Adrenal gland (tissue), 12 donors: ENCODE results near the gene AK3. TPM values are rescaled to one million over a fixed set of nuclear protein-coding genes. Genes with fewer than 3 reads are reported as not detected.
"Not testable (repeated sequence)": the region's sequence is repeated elsewhere in the genome, so short reads cannot be mapped to it uniquely, and the experiment has no call there.

Source experiments
- DNase-seq, 7 donors: peaks; one replicate each; pipeline ENCODE4 v3.0.0-alpha.2; 2019 to 2020
- H3K27ac ChIP-seq, 5 donors: fragments of 200-600 bp; sonication (generic) in 4 of 5; 1 replicate in 3 of 5; 2 replicates in 2 of 5; pipeline versions ENCODE4 v1.5.1 to v1.8.0; 2016 to 2020; ENCODE audit warnings: mild to moderate bottlenecking in 1 of 5
- H3K27me3 ChIP-seq: fragments of 200-600 bp; 2 replicates; pipeline ENCODE4 v1.8.0; 2021
- H3K36me3 ChIP-seq, 2 donors: fragments of 200-600 bp; replicated peaks in 1 of 2; 1 replicate in 1 of 2; 2 replicates in 1 of 2; pipeline versions ENCODE4 v1.5.1 to v1.8.0; 2018 to 2022
- H3K4me1 ChIP-seq, 2 donors: fragments of 200-600 bp; replicated peaks in 1 of 2; 1 replicate in 1 of 2; 2 replicates in 1 of 2; pipeline versions ENCODE4 v1.5.1 to v1.8.0; 2018 to 2021
- H3K4me3 ChIP-seq, 4 donors: fragments of 200-600 bp; sonication (generic) in 3 of 4; one replicate each; pipeline ENCODE4 v1.5.1; 2016 to 2018
- H3K9me3 ChIP-seq, 3 donors: fragments of 200-600 bp; sonication (generic) in 1 of 3; replicated peaks in 1 of 3; 1 replicate in 2 of 3; 2 replicates in 1 of 3; pipeline versions ENCODE4 v1.5.1 to v1.8.0; 2016 to 2021
- POLR2A ChIP-seq, 2 donors: fragments of 450-650 bp; IDR thresholded peaks; one replicate each; pipeline ENCODE4 v1.6.1; 2017; ENCODE audit warnings: antibody characterized with exemption in 2 of 2, mild to moderate bottlenecking in 2 of 2, moderate library complexity in 1 of 2
- WGBS, 4 donors: extraction: QIAGEN DNeasy Blood & Tissue Kit in 2 of 4; methylation state at CpG; one replicate each; pipeline versions ENCODE4 v1.1.5 to v1.1.7; 2013 to 2017; 5-methylcytosine and 5-hydroxymethylcytosine counted together
- intact Hi-C, 2 donors: fragments of 100-400 bp; cut with DNase I; formaldehyde crosslinking; loops; one replicate each; pipeline versions ENCODE4 v1.14.1 to v1.15.0; 2022 to 2023
- polyA plus RNA-seq, 3 donors: library from polyadenylated mRNA; stranded (reverse); fragments of 200-250 nt in 2 of 3; fragments of 350-450 nt in 1 of 3; fragmentation: Illumina TruSeq in 1 of 3; extraction: RNeasy Lipid Tissue Mini Kit (QIAGEN cat#74804) in 1 of 3; gene quantifications; one replicate each; pipeline ENCODE4 v1.2.3, GENCODE V29; 2013 to 2014
- total RNA-seq, 9 donors: library from RNA; depleted of rRNA in 4 of 9; stranded (reverse); fragments of >200 nt in 4 of 9; fragments of 120-200 nt in 1 of 9; fragmentation: NEBNext Ultra II Directional in 1 of 9; extraction: Animal tissue kit (Norgen Biotek cat#: 25700) in 1 of 9; gene quantifications; one replicate each; pipeline versions ENCODE4 v1.1.0 to v1.2.4, GENCODE V29; 2013 to 2023
- TF ChIP-seq, protein P1 (sequence below), 6 experiments: fragments of 450-650 bp in 4 of 6; fragments of 200-600 bp in 2 of 6; sonication (generic) in 1 of 6; IDR thresholded peaks; 1 replicate in 5 of 6; 2 replicates in 1 of 6; pipeline versions ENCODE4 v1.5.1 to v1.8.0; 2016 to 2021; ENCODE audit warnings: antibody characterized with exemption in 6 of 6, mild to moderate bottlenecking in 2 of 6, moderate library complexity in 1 of 6
- donor health status: healthy with polysubstance abuse.
- donor health status: Bipolar disorder and iron deficiency.
- donor health status: DM: yes; HTN: yes; CAD: no.
- donor health status: DM: no; HTN: no; CAD: no.
- donor health status: DM: no; HTN: no; CAD: no.
- donor health status: DM: yes; HTN: yes; CAD: no.

AK3 gene
- total and polyA plus RNA-seq, 12 donors, result 31.6 to 237 (median 113) TPM

DNA sequence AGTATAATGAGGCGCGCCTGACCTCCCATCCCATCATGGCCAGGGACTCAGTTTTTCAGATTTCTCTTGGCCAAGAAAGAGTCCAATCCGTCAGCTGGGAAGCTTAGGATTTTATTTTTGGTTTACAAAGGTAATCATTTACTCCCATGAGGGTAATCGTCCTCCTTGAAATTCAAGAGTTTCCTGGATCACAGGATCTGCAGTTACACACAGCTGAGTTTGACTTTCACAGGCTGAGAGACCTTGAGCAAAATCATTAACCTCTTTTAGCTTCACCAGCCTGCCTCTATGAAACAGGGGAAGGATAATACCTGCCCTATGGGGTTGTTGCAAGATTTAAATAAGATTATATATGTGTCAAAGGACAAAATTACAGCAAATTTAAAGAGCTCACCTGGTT lies 15.4 kb upstream of the AK3 start:
- DNase-seq, result no peak
- Histone ChIP-seq H3K4me1 (peaks cover 0 to 6% of the 10 kb centered on the region in 2 donors), H3K27me3 (no peaks in the 10 kb centered on the region), H3K9me3 (no peaks in the 10 kb centered on the region), H3K27ac (no peak overlapping the region), H3K4me3 (no peak overlapping the region), H3K36me3 (no peaks in the 10 kb centered on the region)
- TF ChIP-seq POLR2A (IDR thresholded peaks at IDR 0.05), result no peak
- TF ChIP-seq, protein P1, sequence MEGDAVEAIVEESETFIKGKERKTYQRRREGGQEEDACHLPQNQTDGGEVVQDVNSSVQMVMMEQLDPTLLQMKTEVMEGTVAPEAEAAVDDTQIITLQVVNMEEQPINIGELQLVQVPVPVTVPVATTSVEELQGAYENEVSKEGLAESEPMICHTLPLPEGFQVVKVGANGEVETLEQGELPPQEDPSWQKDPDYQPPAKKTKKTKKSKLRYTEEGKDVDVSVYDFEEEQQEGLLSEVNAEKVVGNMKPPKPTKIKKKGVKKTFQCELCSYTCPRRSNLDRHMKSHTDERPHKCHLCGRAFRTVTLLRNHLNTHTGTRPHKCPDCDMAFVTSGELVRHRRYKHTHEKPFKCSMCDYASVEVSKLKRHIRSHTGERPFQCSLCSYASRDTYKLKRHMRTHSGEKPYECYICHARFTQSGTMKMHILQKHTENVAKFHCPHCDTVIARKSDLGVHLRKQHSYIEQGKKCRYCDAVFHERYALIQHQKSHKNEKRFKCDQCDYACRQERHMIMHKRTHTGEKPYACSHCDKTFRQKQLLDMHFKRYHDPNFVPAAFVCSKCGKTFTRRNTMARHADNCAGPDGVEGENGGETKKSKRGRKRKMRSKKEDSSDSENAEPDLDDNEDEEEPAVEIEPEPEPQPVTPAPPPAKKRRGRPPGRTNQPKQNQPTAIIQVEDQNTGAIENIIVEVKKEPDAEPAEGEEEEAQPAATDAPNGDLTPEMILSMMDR (IDR thresholded peaks at IDR 0.05), result no peak
- intact Hi-C loops, result no loop called here
- WGBS, 4 donors, result 68 to 80% (median 77%) methylated on average over 4 of the region's 4 CpGs

DNA sequence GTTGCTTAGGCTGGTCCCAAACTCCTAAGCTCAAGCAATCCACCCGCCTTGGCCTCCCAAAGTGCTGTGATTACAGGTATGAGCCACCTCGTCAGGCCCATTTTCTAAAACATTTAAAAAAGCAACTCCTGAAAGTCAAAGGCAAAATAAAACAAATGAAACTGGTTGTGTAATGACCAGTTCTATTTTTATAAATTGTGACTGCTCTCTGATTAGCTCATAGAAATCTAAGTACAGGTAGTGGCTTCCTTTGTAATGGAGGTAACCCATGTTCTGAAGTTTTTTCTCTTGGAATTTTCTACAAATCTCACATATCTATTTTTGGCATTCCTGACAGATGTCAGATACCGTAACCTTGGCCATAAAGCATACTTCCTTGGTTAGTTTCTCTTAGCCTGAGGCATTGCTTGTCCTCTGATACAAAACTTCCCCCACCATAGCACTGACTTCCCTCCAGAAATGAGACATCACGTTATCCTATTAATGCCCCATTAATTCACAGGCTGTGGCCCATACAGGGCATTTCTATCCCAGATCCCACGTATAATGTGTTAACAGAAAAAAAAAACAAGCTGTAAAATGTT lies 14.1 kb upstream of the AK3 start:
- TF ChIP-seq, protein P1 (IDR thresholded peaks at IDR 0.05), result no peak
- no peak for TF ChIP-seq POLR2A (IDR thresholded peaks at IDR 0.05)
- Histone ChIP-seq H3K4me3 (no peak overlapping the region), H3K9me3 (no peaks in the 10 kb centered on the region), H3K36me3 (no peaks in the 10 kb centered on the region), H3K4me1 (peaks cover 0 to 9% of the 10 kb centered on the region in 2 donors), H3K27ac (no peak overlapping the region), H3K27me3 (no peaks in the 10 kb centered on the region)
- WGBS, 4 donors, result 47 to 56% (median 52%) methylated on average over 5 of the region's 5 CpGs
- DNase-seq, result no peak
- intact Hi-C loops, result no loop called here

DNA sequence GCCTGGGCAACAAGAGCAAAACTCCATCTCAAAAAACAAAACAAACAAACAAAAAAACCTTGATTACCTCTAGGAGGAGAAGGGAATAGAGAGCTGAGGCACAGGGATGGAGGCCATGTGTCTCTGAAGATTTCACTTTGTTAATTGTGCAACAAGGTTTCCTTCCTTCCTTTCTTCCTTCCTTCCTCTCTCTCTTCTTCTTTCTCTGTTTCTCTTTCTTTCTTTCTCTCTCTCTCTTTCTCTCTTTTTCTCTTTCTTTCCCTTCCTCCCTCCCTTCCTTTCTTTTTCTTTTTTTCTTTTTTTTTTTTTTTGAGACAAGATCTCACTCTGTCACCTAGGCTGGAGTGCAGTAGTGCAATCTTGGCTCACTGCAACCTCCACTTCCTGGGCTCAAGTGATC lies 13.5 kb upstream of the AK3 start:
- H3K36me3 ChIP-seq, H3K27ac ChIP-seq, H3K4me3 ChIP-seq, H3K9me3 ChIP-seq, H3K27me3 ChIP-seq, H3K4me1 ChIP-seq, DNase-seq, intact Hi-C loops: not testable (repeated sequence)

DNA sequence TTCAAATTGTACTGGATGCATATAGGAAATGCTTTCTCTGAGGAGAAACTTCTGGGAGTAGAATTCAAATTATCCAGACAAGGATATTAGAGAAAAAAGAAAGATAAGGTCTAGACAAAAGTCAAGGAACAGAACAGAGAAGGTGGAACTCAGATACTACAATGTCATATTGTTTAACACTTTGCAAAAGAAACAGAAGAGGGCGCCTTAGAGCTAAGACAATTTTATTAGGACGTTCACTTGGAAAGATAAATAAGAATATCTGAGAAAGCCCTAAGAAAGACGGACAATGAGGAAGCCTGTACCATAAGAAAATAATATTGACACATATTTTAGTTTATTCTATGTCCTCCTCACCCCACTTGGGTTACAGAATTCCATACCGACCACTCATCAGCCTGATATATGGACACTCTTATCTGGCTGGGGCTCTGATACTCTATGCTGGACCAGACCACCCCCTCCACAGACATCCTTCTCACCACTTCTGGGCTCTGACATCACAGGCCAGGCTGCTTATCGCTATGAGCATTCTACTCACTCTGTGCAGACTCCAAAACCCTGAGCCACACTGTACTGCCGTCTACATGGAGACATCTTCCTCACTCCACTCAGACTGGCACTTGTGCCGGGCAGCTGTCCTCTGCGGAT lies 9.1 kb upstream of the AK3 start:
- TF ChIP-seq, protein P1 (IDR thresholded peaks at IDR 0.05), result peak; percentile 31 to 67 (median 56)
- TF ChIP-seq POLR2A (IDR thresholded peaks at IDR 0.05), result no peak
- no peak overlapping the region for H3K27ac ChIP-seq
- WGBS, 4 donors, result 32 to 37% (median 35%) methylated on average over 8 of the region's 8 CpGs
- intact Hi-C loops, result no loop called here
- no peaks in the 10 kb centered on the region for H3K36me3 ChIP-seq
- H3K27me3 ChIP-seq, result no peaks in the 10 kb centered on the region
- no peaks in the 10 kb centered on the region for H3K9me3 ChIP-seq
- DNase-seq, result no peak
- no peak overlapping the region for H3K4me3 ChIP-seq
- peaks cover 0 to 5% of the 10 kb centered on the region in 2 donors for H3K4me1 ChIP-seq

DNA sequence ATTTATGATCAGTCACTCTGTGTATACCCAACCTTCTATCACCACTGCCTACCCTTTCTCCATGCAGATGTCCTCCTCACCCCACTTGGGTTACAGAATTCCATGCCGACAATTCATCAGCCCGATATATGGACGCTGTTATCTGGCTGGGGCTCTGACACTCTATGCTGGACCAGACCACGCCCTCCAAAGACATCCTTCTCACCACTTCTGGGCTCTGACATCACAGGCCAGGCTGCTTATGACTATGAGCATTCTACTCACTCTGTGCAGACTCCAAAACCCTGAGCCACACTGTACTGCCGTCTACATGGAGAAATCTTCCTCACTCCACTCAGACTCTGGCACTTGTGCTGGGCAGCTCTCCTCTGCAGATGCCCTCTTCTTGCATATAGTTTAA lies 7.6 kb upstream of the AK3 start:
- TF ChIP-seq, protein P1 (IDR thresholded peaks at IDR 0.05), result no peak
- no peak for TF ChIP-seq POLR2A (IDR thresholded peaks at IDR 0.05)
- intact Hi-C loops, result no loop called here
- H3K4me3 ChIP-seq, result no peak overlapping the region
- peaks cover 0 to 5% of the 10 kb centered on the region in 2 donors for H3K4me1 ChIP-seq
- no peaks in the 10 kb centered on the region for H3K27me3 ChIP-seq
- no peak for DNase-seq
- H3K36me3 ChIP-seq, result no peaks in the 10 kb centered on the region
- WGBS, 4 donors, result 89 to 95% (median 92%) methylated on average over 5 of the region's 5 CpGs
- H3K9me3 ChIP-seq, result no peaks in the 10 kb centered on the region
- no peak overlapping the region for H3K27ac ChIP-seq
